Common myeloid progenitor, CD34-positive (primary cell): ENCODE measurements around the gene SFXN5.

Experiments
- CTCF ChIA-PET: fragments of 350-600 bp; sonication (Branson Sonifier 250); formaldehyde crosslinking; loops from one replicate; lab custom pipeline; 2021; ENCODE audit warnings: antibody characterized with exemption; lab: Charles Lee
- POLR2A ChIA-PET: fragments of 350-600 bp; sonication (Branson Sonifier 250); formaldehyde crosslinking; loops from one replicate; lab custom pipeline; 2021; ENCODE audit warnings: antibody characterized with exemption; lab: Charles Lee
- DNase-seq, 3 donors: peaks; one replicate each; pipeline versions ENCODE4 v3.0.0 to v3.0.0-alpha.2; 2013
- H3K27ac ChIP-seq, 2 experiments: 1 replicate in 1 of 2; 2 replicates in 1 of 2; pipeline ENCODE4 v1.7.0; 2013; ENCODE audit warnings: inconsistent platforms in 2 of 2, low read length in 2 of 2, mild to moderate bottlenecking in 2 of 2, low read depth in 1 of 2, moderate library complexity in 1 of 2; ENCODE audit not compliant: severe bottlenecking in 2 of 2, insufficient read depth in 1 of 2, poor library complexity in 1 of 2
- H3K27me3 ChIP-seq, 5 experiments: replicated peaks in 2 of 5; 1 replicate in 3 of 5; 2 replicates in 2 of 5; pipeline versions ENCODE4 v1.6.1 to v1.7.0; 2013; ENCODE audit warnings: low read length in 4 of 5, mild to moderate bottlenecking in 2 of 5, moderate library complexity in 2 of 5, inconsistent platforms in 1 of 5; ENCODE audit not compliant: insufficient read depth in 5 of 5, control insufficient read depth in 4 of 5
- H3K36me3 ChIP-seq, 4 experiments: 1 replicate in 2 of 4; 2 replicates in 2 of 4; pipeline versions ENCODE4 v1.6.1 to v1.7.0; 2013; ENCODE audit warnings: low read length in 3 of 4, control low read depth in 1 of 4, mild to moderate bottlenecking in 1 of 4; ENCODE audit not compliant: control insufficient read depth in 4 of 4, insufficient read depth in 4 of 4
- H3K4me1 ChIP-seq, 4 experiments: 1 replicate in 3 of 4; 2 replicates in 1 of 4; pipeline versions ENCODE4 v1.6.1 to v1.7.1; 2013; ENCODE audit warnings: low read length in 3 of 4, mild to moderate bottlenecking in 3 of 4, control low read depth in 1 of 4, inconsistent platforms in 1 of 4, moderate library complexity in 1 of 4; ENCODE audit not compliant: control insufficient read depth in 4 of 4, insufficient read depth in 4 of 4; ENCODE audit errors: control extremely low read depth in 1 of 4
- H3K4me3 ChIP-seq, 7 experiments: 1 replicate in 4 of 7; 2 replicates in 3 of 7; pipeline versions ENCODE4 v1.5.1 to v1.7.0; 2013; ENCODE audit warnings: mild to moderate bottlenecking in 7 of 7, low read length in 6 of 7, moderate library complexity in 6 of 7, inconsistent platforms in 2 of 7, low read depth in 2 of 7, control low read depth in 1 of 7; ENCODE audit not compliant: insufficient read depth in 4 of 7, control insufficient read depth in 1 of 7; ENCODE audit errors: extremely low read depth in 1 of 7
- H3K9me3 ChIP-seq, 5 experiments: 1 replicate in 4 of 5; 2 replicates in 1 of 5; pipeline versions ENCODE4 v1.6.1 to v1.7.1; 2013; ENCODE audit warnings: low read length in 4 of 5, mild to moderate bottlenecking in 2 of 5, inconsistent platforms in 1 of 5, low read depth in 1 of 5, moderate library complexity in 1 of 5; ENCODE audit not compliant: control insufficient read depth in 4 of 5, insufficient read depth in 2 of 5; ENCODE audit errors: control extremely low read depth in 1 of 5
- WGBS: methylation state at CpG from one replicate; pipeline ENCODE4 v1.1.5; 2013; ENCODE audit not compliant: insufficient coverage; 5-methylcytosine and 5-hydroxymethylcytosine counted together

SFXN5 gene

DNA sequence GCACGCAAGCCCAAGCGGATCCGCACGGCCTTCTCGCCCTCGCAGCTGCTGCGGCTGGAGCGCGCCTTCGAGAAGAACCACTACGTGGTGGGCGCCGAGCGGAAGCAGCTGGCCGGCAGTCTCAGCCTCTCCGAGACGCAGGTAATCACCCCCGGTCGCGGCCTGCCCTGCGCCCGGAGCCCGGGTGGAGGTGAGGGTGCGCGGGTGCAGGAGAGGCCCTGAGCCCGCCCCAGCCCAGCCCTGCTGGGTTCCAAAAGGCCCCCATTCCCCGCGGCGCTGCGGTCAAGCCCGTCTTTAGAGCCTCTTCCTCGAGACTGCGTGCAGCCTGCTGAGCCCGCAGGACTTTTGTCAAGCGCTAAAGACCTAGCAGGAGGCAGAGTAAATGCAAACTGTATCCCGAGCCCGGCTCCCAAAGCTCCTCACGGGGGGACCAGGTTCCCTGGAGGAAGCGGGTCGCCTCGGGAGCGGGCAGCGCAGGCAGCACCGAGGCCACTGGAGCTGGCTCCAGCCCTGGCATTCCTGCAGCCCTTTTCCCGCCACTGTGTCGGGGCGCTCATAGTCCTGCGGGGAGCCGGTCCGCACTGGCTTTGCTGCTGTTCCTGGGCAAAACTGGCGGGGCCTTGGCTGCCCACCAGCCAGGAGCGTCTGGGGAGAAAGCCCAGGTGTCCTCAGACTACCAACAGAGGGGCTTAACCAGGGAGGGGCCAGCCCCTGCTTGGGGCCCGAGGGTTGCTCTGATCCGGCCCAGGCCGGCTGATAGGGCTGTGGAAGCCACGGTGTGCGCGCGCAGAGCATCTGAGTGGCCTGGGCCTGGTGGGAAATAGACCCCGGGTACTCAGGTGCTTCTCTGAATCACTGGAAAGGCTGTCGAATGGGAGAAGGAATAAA is 146.9 kb downstream of the SFXN5 start:
- Histone ChIP-seq H3K4me3 (peak overlapping the region in 2 of 7 experiments; percentile 15 to 19), H3K4me1 (peaks cover 0 to 29% (median 26%) of the 10 kb centered on the region in 4 experiments), H3K9me3 (no peaks in the 10 kb centered on the region), H3K36me3 (no peaks in the 10 kb centered on the region), H3K27ac (no peak overlapping the region), H3K27me3 (peaks cover 27 to 99% (median 87%) of the 10 kb centered on the region in 5 experiments)
- DNase-seq = peak; percentile 57 to 89 (median 87)
- 4% methylated on average over 54 of the region's 61 CpGs for WGBS
- ChIA-PET POLR2A (no interaction called here), CTCF (interaction anchor here (1.0 to 2.7 kb wide), 2 partner anchors 32 to 49 kb away, joined by 3 to 9 read pairs; no protein-coding TSS in a partner anchor)

DNA sequence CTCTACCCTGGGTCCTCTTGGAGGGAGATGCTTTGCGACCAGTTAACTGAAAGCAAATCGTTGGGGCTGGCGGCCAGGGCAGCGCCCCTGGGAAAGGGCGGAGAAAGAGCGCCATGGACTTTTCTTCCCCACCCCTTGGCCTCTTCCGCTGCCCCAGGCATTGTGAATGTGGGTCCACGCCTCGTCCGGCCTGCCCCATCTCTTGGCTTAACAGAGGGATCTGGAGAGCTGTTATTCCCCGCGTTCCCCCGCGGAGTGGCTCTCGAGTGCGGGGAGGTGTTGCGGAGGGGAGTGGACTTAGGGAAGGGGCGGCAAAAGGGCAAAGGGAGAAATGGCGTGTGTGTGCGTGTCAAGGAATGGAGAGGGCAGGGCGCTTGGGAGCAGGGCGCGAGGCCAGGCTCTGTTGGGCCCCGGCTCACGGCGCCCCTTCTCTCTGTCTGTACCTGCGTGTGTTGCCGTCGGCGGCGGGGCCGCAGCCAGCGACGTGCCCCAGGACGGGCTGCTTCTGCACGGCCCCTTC is 147.6 kb downstream of the SFXN5 start:
- Histone ChIP-seq H3K27ac (no peak overlapping the region), H3K4me3 (peak overlapping the region in 2 of 7 experiments; percentile 15 to 46), H3K27me3 (peaks cover 29 to 99% (median 84%) of the 10 kb centered on the region in 5 experiments), H3K9me3 (no peaks in the 10 kb centered on the region), H3K4me1 (peaks cover 0 to 30% (median 26%) of the 10 kb centered on the region in 4 experiments), H3K36me3 (no peaks in the 10 kb centered on the region)
- no peak for DNase-seq
- ChIA-PET POLR2A (no interaction called here), CTCF (interaction anchor here (1.0 to 2.7 kb wide), 3 partner anchors 8 to 50 kb away, joined by 3 to 9 read pairs (median 3); no protein-coding TSS in a partner anchor)
- 6% methylated on average over 26 of the region's 36 CpGs for WGBS

DNA sequence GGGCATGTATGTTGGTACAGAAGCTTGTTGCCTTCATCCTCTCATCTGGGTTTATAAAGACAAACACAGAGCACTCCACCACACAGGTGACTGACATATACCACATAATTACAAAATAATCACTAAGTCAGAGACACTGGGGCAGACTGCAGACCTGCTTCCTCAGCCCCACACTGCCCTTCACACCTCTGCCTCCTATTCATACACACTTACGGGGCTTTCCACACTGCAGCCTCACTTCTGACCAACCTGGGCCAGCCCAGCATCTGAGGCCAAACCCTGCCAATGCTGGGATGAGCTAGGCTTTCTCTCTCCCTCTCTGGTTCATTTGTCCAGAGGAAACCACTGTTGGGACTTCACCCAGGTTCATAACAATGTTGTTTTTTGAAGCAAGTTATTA is 149.7 kb downstream of the SFXN5 start:
- H3K36me3 ChIP-seq = no peaks in the 10 kb centered on the region
- no peaks in the 10 kb centered on the region for H3K9me3 ChIP-seq
- H3K4me1 ChIP-seq = peaks cover 0 to 48% (median 40%) of the 10 kb centered on the region in 4 experiments
- H3K4me3 ChIP-seq = no peak overlapping the region
- WGBS = 86% methylated on average over 1 of the region's 1 CpG
- no peak for DNase-seq
- POLR2A ChIA-PET = no interaction called here
- H3K27me3 ChIP-seq = peaks cover 15 to 99% (median 75%) of the 10 kb centered on the region in 5 experiments
- CTCF ChIA-PET = interaction anchor here (1.4 kb wide), 1 partner anchor 29 kb away, joined by 3 read pairs; no protein-coding TSS in a partner anchor
- H3K27ac ChIP-seq = no peak overlapping the region

DNA sequence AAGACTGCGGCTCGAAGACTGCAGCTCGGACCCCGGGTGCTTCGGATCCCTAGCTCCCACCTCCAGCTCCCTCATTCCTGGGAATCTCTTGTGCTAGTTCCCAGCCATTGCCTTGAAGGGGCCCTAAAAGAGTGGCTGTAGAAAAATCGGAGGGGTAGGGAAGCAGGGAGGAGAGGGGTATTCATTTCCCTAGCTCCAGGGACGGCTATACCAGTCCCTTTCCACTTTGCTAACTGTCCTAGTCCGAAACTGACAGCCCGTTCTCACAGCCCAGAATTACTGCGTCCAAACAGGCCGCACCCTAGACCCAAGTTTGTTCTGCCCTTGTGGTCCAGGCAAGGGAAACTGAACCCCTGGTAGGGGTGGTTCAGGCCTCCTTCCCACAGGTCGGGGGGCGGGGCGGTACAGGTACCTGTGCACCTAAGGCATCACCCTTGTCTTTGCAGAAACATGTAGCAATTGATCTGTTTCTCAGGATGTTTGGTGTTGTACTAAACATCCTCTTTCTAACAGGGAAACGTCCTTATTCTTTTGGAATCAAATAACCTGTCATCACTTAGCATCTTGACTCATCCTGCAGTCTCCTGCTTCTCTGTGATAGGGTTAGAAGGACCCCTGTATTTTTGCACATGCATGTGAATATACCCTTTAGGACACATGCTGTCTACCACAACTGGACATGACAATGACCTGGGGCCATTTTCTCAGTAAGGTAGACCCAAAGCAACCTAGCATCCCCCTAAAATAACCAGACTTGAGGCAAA is 150.2 kb downstream of the SFXN5 start:
- no peak for DNase-seq
- no peaks in the 10 kb centered on the region for H3K36me3 ChIP-seq
- no peaks in the 10 kb centered on the region for H3K9me3 ChIP-seq
- H3K4me1 ChIP-seq = peaks cover 0 to 54% (median 46%) of the 10 kb centered on the region in 4 experiments
- peak overlapping the region in 1 of 7 experiments; percentile 53 for H3K4me3 ChIP-seq
- ChIA-PET POLR2A (no interaction called here), CTCF (interaction anchor here (1.0 to 1.4 kb wide), 2 partner anchors 10 to 29 kb away, joined by 3 read pairs; no protein-coding TSS in a partner anchor)
- 19% methylated on average over 12 of the region's 15 CpGs for WGBS
- H3K27ac ChIP-seq = no peak overlapping the region
- H3K27me3 ChIP-seq = peaks cover 9 to 99% (median 75%) of the 10 kb centered on the region in 5 experiments

DNA sequence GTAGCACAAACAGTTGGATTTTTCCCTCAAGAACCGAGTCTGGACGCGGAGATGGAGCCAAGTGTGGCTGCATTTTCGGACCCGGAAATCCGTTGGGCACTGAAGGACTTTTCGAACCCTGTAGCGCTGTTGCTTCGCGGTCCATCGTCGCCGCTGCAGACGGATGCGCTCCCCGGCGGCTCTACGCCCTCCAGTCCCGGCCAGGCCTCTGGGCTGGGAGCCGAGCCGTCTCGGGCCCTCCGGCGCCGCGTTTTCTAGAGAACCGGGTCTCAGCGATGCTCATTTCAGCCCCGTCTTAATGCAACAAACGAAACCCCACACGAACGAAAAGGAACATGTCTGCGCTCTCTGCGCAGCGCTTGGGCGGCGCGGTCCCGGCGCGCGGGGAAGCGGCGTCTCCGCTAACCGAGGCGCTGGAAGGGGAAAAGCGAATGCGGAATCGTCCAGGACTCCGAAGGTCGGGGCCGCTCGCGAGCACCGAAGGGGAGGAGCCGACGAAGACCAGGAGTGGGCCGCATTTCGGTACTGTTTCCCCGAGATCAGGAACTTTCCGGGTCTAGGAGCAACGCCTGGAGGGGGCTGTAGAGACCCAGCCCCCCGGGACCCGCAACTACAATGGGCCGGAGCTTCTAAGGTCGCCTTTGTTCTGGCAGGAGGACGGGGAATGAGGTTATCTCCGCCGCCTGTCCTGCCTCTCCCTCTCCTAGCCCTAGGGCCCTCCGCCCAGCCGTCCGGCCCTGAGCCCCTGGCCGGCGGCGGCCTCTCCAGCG is 151.0 kb downstream of the SFXN5 start:
- H3K4me3 ChIP-seq = peak overlapping the region in 5 of 7 experiments; percentile 7 to 56 (median 36)
- WGBS = 2% methylated on average over 74 of the region's 77 CpGs
- H3K9me3 ChIP-seq = no peaks in the 10 kb centered on the region
- no peaks in the 10 kb centered on the region for H3K36me3 ChIP-seq
- H3K27ac ChIP-seq = no peak overlapping the region
- POLR2A ChIA-PET = no interaction called here
- peak; percentile 53 to 80 (median 79) for DNase-seq
- H3K27me3 ChIP-seq = peaks cover 9 to 99% (median 74%) of the 10 kb centered on the region in 5 experiments
- H3K4me1 ChIP-seq = peaks cover 0 to 62% (median 51%) of the 10 kb centered on the region in 4 experiments
- CTCF ChIA-PET = interaction anchor here (1.0 to 1.4 kb wide), 2 partner anchors 9 to 28 kb away, joined by 3 read pairs; no protein-coding TSS in a partner anchor
